Panc1 (cell line): ENCODE data around the gene NUDT16.

Source experiments
- POLR2AphosphoS5 ChIP-seq: IDR thresholded peaks from 2 replicates; pipeline ENCODE4 v1.6.1; 2012; ENCODE audit warnings: mild to moderate bottlenecking, low read depth, low read length, moderate library complexity
- SIN3A ChIP-seq: IDR thresholded peaks from 2 replicates; pipeline ENCODE4 v1.6.1; 2012; ENCODE audit warnings: low read depth, mild to moderate bottlenecking, low read length, moderate library complexity, borderline replicate concordance; ENCODE audit not compliant: insufficient read depth
- TF ChIP-seq, protein P1 (sequence below), 2 experiments: IDR thresholded peaks; 2 replicates each; pipeline ENCODE4 v1.6.1; 2011 to 2012; ENCODE audit warnings: low read depth in 2 of 2, control low read depth in 1 of 2, low read length in 1 of 2, mild to moderate bottlenecking in 1 of 2, moderate library complexity in 1 of 2; ENCODE audit not compliant: insufficient read depth in 1 of 2
- TF ChIP-seq, protein P2 (sequence below): fragments of 450-650 bp; IDR thresholded peaks from 2 replicates; pipeline ENCODE4 v1.5.1; 2017; ENCODE audit warnings: mild to moderate bottlenecking

DNA sequence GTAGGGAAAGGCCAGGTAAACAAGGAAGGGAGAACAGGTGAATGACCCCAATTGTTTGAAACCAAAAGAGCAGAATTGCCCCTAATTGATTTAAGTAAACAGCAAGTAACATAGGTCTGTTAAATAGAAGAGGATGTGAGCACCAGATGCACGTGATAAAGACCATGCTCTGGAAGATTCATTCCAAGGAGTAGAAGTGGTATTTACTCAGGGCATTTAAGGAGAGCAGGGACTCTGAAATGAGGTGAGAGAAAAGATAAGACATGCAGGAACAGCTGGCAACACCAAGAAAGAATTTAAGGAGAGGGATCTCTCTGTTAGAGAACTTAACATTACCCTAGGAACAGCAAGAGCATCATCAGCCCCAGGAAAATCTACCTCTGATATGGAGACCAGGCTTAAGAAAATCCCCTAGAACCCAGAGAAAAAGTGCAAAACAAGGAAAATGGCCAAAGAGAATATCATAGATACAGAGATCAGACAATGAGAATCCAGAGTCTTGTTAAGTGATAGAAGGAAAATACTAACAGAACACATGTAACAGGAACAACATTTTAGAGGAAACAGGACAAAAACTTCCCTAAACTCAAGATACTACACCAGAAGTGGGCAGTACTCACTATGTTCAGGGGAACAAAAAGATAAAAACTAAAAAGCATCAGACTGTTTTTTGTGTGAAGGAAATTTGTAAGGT is 6.4 kb downstream of the NUDT16 start:
- TF ChIP-seq, protein P1, sequence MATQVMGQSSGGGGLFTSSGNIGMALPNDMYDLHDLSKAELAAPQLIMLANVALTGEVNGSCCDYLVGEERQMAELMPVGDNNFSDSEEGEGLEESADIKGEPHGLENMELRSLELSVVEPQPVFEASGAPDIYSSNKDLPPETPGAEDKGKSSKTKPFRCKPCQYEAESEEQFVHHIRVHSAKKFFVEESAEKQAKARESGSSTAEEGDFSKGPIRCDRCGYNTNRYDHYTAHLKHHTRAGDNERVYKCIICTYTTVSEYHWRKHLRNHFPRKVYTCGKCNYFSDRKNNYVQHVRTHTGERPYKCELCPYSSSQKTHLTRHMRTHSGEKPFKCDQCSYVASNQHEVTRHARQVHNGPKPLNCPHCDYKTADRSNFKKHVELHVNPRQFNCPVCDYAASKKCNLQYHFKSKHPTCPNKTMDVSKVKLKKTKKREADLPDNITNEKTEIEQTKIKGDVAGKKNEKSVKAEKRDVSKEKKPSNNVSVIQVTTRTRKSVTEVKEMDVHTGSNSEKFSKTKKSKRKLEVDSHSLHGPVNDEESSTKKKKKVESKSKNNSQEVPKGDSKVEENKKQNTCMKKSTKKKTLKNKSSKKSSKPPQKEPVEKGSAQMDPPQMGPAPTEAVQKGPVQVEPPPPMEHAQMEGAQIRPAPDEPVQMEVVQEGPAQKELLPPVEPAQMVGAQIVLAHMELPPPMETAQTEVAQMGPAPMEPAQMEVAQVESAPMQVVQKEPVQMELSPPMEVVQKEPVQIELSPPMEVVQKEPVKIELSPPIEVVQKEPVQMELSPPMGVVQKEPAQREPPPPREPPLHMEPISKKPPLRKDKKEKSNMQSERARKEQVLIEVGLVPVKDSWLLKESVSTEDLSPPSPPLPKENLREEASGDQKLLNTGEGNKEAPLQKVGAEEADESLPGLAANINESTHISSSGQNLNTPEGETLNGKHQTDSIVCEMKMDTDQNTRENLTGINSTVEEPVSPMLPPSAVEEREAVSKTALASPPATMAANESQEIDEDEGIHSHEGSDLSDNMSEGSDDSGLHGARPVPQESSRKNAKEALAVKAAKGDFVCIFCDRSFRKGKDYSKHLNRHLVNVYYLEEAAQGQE (IDR thresholded peaks at IDR 0.05; ENCODE audit: insufficient read depth in 1 of 2, low read depth in 2 of 2, low read length in 1 of 2): no peak
- TF ChIP-seq, protein P2, sequence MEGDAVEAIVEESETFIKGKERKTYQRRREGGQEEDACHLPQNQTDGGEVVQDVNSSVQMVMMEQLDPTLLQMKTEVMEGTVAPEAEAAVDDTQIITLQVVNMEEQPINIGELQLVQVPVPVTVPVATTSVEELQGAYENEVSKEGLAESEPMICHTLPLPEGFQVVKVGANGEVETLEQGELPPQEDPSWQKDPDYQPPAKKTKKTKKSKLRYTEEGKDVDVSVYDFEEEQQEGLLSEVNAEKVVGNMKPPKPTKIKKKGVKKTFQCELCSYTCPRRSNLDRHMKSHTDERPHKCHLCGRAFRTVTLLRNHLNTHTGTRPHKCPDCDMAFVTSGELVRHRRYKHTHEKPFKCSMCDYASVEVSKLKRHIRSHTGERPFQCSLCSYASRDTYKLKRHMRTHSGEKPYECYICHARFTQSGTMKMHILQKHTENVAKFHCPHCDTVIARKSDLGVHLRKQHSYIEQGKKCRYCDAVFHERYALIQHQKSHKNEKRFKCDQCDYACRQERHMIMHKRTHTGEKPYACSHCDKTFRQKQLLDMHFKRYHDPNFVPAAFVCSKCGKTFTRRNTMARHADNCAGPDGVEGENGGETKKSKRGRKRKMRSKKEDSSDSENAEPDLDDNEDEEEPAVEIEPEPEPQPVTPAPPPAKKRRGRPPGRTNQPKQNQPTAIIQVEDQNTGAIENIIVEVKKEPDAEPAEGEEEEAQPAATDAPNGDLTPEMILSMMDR: no peak
- TF ChIP-seq POLR2AphosphoS5: no peak
- TF ChIP-seq SIN3A: no peak
